ENCODE measurements around the gene SUSD2. TPM values are rescaled to one million over a fixed set of nuclear protein-coding genes. Genes with fewer than 3 reads are reported as not detected.
"Not testable (repeated sequence)": the region's sequence is repeated elsewhere in the genome, so short reads cannot be mapped to it uniquely, and the experiment has no call there.

SUSD2 gene
- total and polyA plus RNA-seq, 4 donors, result 0.14 to 2.5 (median 0.52) TPM

- TF ChIP-seq SP1 (IDR thresholded peaks at IDR 0.05) (no peak), GABPA (IDR thresholded peaks at IDR 0.05 in 1 of 2, conservative IDR thresholded peaks at IDR 0.05 in 1 of 2) (no peak), ATF3 (IDR thresholded peaks at IDR 0.05) (no peak), YY1 (IDR thresholded peaks at IDR 0.05) (no peak), HNF4G (IDR thresholded peaks at IDR 0.05) (no peak), HNF4A (conservative IDR thresholded peaks at IDR 0.05) (no peak), RAD21 (IDR thresholded peaks at IDR 0.05) (no peak), RXRA (IDR thresholded peaks at IDR 0.05) (no peak), NR2F2 (IDR thresholded peaks at IDR 0.05) (no peak), FOXA1 (IDR thresholded peaks at IDR 0.05) (no peak)
- TF ChIP-seq, protein P1, sequence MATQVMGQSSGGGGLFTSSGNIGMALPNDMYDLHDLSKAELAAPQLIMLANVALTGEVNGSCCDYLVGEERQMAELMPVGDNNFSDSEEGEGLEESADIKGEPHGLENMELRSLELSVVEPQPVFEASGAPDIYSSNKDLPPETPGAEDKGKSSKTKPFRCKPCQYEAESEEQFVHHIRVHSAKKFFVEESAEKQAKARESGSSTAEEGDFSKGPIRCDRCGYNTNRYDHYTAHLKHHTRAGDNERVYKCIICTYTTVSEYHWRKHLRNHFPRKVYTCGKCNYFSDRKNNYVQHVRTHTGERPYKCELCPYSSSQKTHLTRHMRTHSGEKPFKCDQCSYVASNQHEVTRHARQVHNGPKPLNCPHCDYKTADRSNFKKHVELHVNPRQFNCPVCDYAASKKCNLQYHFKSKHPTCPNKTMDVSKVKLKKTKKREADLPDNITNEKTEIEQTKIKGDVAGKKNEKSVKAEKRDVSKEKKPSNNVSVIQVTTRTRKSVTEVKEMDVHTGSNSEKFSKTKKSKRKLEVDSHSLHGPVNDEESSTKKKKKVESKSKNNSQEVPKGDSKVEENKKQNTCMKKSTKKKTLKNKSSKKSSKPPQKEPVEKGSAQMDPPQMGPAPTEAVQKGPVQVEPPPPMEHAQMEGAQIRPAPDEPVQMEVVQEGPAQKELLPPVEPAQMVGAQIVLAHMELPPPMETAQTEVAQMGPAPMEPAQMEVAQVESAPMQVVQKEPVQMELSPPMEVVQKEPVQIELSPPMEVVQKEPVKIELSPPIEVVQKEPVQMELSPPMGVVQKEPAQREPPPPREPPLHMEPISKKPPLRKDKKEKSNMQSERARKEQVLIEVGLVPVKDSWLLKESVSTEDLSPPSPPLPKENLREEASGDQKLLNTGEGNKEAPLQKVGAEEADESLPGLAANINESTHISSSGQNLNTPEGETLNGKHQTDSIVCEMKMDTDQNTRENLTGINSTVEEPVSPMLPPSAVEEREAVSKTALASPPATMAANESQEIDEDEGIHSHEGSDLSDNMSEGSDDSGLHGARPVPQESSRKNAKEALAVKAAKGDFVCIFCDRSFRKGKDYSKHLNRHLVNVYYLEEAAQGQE (IDR thresholded peaks at IDR 0.05), result no peak
- no peaks in the 10 kb centered on the region for H3K27me3 ChIP-seq (ENCODE audit: control insufficient read depth in 4 of 4, insufficient read depth in 4 of 4, low read length in 3 of 4)
- no peak for DNase-seq (ENCODE audit: low spot score)
- H3K36me3 ChIP-seq (ENCODE audit: control insufficient read depth in 4 of 4, insufficient read depth in 3 of 4, low read depth in 1 of 4, low read length in 3 of 4), result no peaks in the 10 kb centered on the region
- H3K9ac ChIP-seq (ENCODE audit: low read depth in 1 of 2, low read length in 2 of 2), result no peak overlapping the region
- H3K4me3 ChIP-seq (ENCODE audit: low read depth in 1 of 3, low read length in 3 of 3), result no peak overlapping the region
- H3K4me1 ChIP-seq (ENCODE audit: control insufficient read depth in 4 of 4, insufficient read depth in 4 of 4, low read length in 3 of 4), result peaks cover 0 to 7% (median under 1%) of the 10 kb centered on the region in 4 donors
- no peaks in the 10 kb centered on the region for H3K9me3 ChIP-seq (ENCODE audit: control insufficient read depth in 4 of 4, low read length in 3 of 4)
- WGBS, result 81% methylated on average over 7 of the region's 7 CpGs
- no peak overlapping the region for H3K27ac ChIP-seq (ENCODE audit: low read depth in 1 of 2, low read length in 2 of 2)
Measured at GRCh38 chr22:24200619-24201212, 19.4 kb downstream of the SUSD2 start.

GRCh38 chr22:24201681-24202614, 20.7 kb downstream of the SUSD2 start:
- Histone ChIP-seq H3K27me3 (ENCODE audit: control insufficient read depth in 4 of 4, insufficient read depth in 4 of 4, low read length in 3 of 4) (no peaks in the 10 kb centered on the region), H3K9me3 (ENCODE audit: control insufficient read depth in 4 of 4, low read length in 3 of 4) (no peaks in the 10 kb centered on the region), H3K4me1 (ENCODE audit: control insufficient read depth in 4 of 4, insufficient read depth in 4 of 4, low read length in 3 of 4) (peaks cover 0 to 8% (median 3%) of the 10 kb centered on the region in 4 donors), H3K36me3 (ENCODE audit: control insufficient read depth in 4 of 4, insufficient read depth in 3 of 4, low read depth in 1 of 4, low read length in 3 of 4) (no peaks in the 10 kb centered on the region), H3K4me3 (ENCODE audit: low read depth in 1 of 3, low read length in 3 of 3) (no peak overlapping the region), H3K27ac (ENCODE audit: low read depth in 1 of 2, low read length in 2 of 2) (no peak overlapping the region), H3K9ac (ENCODE audit: low read depth in 1 of 2, low read length in 2 of 2) (no peak overlapping the region)
- 97% methylated on average over 26 of the region's 26 CpGs for WGBS
- DNase-seq (ENCODE audit: low spot score), result no peak
- TF ChIP-seq YY1 (IDR thresholded peaks at IDR 0.05) (no peak), ATF3 (IDR thresholded peaks at IDR 0.05) (no peak), NR2F2 (IDR thresholded peaks at IDR 0.05) (no peak), JUND (IDR thresholded peaks at IDR 0.05) (no peak)

GRCh38 chr22:24203856-24204255, 22.6 kb downstream of the SUSD2 start:
- WGBS, result 86% methylated on average over 5 of the region's 5 CpGs
- not testable (repeated sequence) for H3K4me3 ChIP-seq (ENCODE audit: low read depth in 1 of 3, low read length in 3 of 3); H3K36me3 ChIP-seq (ENCODE audit: control insufficient read depth in 4 of 4, insufficient read depth in 3 of 4, low read depth in 1 of 4, low read length in 3 of 4); H3K27me3 ChIP-seq (ENCODE audit: control insufficient read depth in 4 of 4, insufficient read depth in 4 of 4, low read length in 3 of 4); H3K27ac ChIP-seq (ENCODE audit: low read depth in 1 of 2, low read length in 2 of 2); DNase-seq (ENCODE audit: low spot score); H3K9me3 ChIP-seq (ENCODE audit: control insufficient read depth in 4 of 4, low read length in 3 of 4); H3K9ac ChIP-seq (ENCODE audit: low read depth in 1 of 2, low read length in 2 of 2)
- peaks cover 10 to 14% (median 13%) of the 10 kb centered on the region in 4 donors for H3K4me1 ChIP-seq (ENCODE audit: control insufficient read depth in 4 of 4, insufficient read depth in 4 of 4, low read length in 3 of 4)
